ENCODE data around the gene TXNDC8.
"Not testable (repeated sequence)": the region's sequence is repeated elsewhere in the genome, so short reads cannot be mapped to it uniquely, and the experiment has no call there.

TXNDC8 gene

GRCh38 chr9:110337727-110338126, at the start of gene TXNDC8:
Gene TXNDC8, minus strand, starts transcription at chr9:110337863.
- no peak for DNase-seq

DNA sequence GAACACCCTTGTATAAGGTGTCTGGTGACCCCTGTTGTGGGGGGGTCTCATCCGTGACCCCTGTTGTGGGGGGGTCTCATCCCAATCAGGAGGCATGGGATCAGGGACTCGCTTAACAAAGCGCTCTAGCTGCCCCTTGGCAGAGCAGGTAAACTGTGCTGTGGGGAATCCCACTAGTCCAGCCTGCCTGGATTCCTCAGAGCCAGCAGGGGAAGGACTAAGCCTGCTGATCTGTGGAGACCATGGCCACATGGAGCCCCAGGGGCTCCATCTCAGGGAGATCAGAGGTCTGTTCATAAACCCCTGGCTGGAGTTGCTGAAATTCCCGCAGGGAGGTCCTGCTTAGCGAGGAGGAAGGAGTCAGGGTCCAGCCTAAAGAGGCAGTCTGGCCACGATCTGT, 45.8 kb upstream of the TXNDC8 start:
- DNase-seq: no peak

DNA sequence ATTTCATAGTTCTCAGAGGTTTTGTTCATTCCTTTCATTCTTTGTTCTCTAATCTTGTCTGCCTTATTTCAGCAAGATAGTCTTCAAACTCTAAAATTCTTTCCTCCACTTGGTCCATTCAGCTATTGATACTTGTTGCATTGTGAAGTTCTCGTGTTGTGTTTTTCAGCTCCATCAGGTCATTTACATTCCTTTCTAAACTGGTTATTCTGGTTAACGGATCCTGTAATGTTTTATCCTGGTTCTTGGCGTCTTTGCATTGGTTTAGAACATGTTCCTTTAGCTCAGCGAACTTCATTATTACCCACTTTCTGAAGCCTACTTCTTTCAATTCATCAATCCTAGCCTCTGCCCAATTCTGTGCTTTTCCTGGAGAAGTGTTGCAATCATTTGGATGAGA, 45.1 kb upstream of the TXNDC8 start:
- no peak for DNase-seq

- no peak for DNase-seq
Observed at GRCh38 chr9:110371411-110372007, 33.8 kb upstream of the TXNDC8 start.

DNA sequence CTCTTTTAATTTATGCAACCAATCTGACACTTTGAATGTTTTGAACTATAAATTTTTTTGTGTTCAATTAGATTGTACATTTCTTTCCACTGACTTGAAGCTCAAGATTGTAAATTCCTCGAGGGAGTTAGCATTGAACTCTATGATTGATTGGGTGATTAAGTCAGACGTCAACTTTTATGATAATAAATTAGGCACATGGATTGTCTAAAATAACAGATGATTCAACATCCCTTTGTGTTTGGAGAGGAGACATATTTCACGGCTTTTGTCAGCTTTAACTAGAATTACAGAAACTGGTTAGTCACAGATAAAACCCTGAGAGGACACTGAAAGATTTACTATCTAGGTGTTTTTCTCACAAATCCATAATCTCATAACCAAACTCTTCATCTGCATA, 32.7 kb upstream of the TXNDC8 start:
- DNase-seq: no peak

DNA sequence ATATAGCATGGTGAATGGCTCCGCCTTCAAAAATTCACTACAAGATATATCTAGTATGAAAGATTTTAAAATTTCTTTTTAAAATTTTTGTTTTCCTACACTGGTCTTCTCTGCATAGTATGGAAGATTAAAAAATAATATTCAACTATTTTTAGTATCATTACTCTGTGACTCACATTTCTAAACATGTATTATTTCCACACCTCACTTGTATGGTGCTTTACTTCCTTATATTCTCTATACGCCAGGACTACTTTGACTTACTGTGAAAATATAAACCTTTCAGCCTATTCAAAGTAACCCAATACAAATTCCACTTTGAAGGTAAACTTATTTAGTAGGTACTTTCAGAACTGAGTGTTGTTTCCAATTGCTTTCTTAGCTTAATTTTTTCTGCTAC, 26.8 kb upstream of the TXNDC8 start:
- DNase-seq: no peak

GRCh38 chr9:110358992-110359391, 21.3 kb upstream of the TXNDC8 start:
- DNase-seq: not testable (repeated sequence)

DNA sequence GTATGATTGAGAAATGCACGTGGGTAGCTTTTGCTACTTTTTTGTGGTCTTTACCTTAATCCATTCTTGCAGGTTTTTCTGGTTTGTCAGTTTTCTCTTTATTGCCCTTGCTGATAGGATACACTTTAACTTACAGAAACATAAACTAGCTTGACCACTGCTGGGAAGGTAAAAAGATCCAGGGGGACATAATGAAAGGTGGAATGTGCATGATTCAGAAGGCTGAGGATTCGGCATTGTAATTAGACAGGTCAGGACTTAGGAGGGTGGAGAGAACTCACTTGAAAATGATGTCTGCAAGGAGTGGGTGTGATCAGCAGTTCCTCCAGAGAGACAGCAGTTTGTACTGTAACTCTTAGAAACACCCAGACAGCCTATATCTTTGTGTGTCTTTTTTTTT, 19.8 kb upstream of the TXNDC8 start:
- DNase-seq: no peak

DNA sequence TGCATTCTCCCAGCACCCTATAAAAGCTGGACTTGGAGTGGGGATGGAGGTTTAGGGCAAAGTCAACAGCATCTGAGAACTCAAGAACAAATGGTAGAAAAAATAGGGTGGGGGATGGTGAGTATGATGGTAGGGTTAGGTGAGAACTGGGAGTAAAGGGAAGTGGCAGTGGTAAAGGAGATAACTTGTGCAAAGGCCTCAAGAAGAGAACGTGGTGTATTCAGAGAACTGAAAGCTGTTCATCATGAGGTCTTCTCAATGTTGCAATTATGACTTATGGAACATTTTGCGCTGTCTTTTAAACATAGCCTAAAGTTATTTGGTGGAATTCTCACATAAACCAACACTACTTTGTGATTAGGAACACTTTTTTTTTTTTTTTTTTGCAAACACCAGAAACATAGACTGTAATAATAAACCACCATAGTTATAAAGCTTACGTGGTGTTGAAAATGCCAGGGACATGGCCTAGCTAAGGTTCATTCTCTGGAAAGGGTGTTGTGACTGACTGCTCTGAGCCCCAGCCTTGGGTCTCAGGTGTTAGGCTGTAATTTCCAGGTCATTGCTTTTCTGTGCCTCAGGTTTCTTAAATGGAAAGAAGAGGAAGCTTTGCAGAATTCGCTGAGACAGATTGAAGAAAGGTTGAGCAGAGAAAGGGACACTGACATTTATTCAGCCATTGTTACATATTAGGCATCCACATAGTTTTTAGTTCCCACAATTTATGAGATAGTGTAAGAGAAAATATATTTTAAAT, 19.2 kb upstream of the TXNDC8 start:
- DNase-seq: no peak

DNA sequence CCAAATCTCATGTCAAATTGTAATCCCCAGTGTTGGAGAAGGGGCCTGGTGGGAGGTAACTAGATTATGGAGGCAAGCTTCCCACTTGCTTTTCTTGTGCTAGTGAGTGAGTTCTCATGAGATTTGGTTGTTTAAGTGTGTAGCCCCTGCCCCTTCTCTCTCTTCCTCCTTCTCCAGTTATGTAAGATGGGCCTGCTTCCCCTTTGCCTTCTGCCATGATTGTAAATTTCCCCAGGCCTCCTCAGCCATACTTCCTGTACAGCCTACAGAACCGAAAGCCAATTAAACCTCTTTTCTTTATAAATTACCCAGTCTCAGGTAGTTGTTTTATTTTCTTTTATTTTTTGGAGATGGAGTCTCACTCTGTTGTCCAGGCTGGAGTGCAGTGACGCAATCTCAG, 18.2 kb upstream of the TXNDC8 start:
- no peak for DNase-seq

GRCh38 chr9:110351009-110351467, 13.4 kb upstream of the TXNDC8 start:
- no peak for DNase-seq

DNA sequence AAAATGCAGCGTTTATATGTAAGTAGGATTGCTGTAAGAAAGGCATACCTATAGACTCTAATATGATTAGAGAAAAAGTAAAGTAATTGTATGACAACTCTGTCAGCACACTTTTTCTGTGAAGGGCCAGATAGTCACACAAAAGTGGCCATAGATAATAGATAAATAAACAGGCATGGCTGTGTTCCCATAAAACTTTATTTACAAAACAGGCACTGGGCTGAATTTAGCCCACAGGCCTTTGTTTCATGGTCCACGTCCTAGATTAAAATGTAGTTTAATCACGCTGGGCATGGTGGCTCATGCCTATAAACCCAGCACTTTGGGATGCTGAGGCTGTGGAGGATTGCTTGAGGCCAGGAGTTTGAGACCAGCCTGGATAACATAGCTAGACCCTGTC, 8.7 kb upstream of the TXNDC8 start:
- no peak for DNase-seq

DNA sequence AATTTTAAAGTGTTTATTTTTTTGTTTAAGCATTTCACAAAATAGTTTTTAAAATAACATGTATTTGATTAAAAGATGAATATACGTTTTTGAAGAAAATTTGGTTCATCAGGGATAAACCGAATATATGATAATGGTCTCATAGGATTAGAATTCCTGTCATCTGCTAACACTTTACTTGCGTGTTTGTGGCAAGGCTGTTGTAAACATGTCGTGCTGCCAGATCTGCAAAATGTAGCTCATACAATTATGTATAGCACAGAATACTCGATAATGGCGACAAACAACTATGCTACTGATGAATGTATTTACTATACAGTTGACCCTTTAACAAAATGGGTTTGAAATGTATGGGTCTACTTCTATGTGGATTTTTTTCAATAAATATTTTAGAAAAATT, 7.2 kb upstream of the TXNDC8 start:
- DNase-seq: no peak

- no peak for DNase-seq
Observed at GRCh38 chr9:110343551-110343950, 5.9 kb upstream of the TXNDC8 start.

DNA sequence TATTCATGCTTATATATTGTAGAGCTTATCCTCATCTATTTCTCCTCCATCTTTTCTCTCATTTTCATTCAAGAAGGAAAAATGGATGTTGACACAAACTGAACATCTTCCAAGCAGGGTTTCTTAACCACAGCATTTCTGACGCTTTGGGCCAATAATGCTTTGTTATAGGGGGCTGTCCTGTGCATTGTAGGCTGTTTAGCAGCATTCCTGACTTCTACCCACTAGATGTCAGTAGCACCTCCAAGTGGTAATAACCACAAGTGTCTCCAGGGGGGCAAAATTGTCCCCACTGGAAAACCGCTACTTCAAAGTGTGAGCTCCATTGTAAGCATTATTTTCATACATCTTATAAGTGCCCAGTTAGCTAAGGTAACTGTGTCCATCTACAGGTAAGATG, 2.6 kb upstream of the TXNDC8 start:
- DNase-seq: no peak

GRCh38 chr9:110338143-110338542, 480 bp upstream of the TXNDC8 start:
- DNase-seq: no peak

DNA sequence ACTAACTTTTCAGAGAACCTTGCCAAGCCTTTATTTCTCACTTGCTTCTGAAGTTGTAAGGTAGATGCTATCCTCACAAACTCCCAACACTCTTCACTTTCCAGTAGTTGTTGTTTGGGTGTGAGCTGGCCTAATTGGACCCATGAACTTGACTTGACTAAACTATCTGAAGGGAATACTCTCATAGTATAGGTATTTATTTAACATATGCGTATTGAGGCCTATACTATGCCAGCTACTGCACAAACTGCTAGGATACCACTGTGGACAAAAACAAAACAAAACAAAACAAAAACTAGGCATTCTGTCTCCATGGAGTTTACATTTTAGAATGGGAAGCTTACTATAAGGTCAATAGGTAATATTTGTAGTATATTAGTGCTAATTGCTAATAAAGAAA, 1.3 kb downstream of the TXNDC8 start:
- DNase-seq: no peak

GRCh38 chr9:110334871-110335270, 2.8 kb downstream of the TXNDC8 start:
- DNase-seq: no peak

DNA sequence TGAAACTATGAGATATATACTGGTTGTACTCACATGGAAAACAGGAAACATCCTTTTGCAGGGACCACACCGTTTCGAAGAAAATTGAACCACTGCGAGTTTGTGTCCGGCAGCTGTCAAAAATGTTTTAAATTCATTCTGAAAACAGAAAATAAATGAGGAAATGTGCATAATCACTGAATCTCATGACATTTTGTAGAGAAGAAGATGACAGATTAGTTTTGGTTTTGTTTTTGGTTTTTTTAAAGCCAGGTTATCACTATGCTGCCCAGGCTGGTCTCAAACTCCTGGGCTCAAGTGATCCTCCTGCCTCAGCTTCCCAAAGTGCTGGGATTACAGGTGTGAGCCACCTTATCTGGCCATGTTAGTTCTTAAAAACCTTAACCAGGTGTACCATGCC, 3.5 kb downstream of the TXNDC8 start:
- no peak for DNase-seq

DNA sequence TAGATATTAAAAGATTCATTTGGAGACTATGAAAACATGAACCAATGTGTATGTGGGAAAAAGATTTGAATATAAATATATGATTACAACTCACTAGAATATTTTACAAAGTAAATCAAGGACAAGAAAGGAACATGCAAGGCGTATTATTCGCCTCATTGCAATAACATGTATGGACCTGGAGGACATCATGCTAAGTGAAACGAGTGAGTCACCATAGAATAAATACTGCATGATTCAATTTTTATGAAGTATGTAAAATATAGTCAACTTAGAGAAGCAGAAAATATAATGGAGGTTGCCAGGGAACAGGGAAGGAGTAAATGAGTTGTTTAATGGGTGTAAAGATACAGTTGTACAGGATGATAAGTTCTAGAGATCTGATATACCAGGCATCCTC, 4.9 kb downstream of the TXNDC8 start:
- DNase-seq: no peak

DNA sequence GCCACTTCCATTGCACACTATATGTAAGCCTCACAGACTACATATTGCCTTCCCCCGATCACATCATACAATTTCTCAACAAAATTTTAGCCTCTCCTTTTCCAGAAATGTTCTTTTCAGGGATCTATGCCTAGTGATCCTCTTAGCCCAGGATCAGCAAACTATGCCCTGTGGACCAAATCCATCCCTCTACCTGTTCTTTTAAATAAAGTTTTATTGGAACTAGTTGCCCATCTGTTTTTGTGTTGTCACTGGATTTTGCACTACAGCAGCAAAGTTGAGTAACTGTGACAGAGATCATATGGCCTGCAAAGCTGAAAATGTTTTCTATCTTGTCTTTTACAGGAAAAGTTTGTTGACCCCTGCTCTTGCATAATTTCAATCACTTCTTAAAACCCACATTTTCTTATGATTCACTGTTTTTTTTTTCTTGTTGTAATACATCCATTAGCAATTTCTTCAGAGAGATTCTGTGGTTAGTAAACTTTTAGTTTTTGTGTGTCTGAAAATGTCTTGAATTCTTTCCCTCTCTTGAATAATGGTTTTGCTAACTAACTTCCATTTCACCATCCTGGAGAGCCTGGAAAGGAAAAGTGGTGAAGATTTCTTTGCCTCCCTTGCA, 7.1 kb downstream of the TXNDC8 start:
- no peak for DNase-seq

- no peak for DNase-seq
Observed at GRCh38 chr9:110329639-110330230, 7.9 kb downstream of the TXNDC8 start.

- no peak for DNase-seq
Observed at GRCh38 chr9:110328763-110329162, 8.9 kb downstream of the TXNDC8 start.

- DNase-seq: no peak
Observed at GRCh38 chr9:110327716-110328115, 9.9 kb downstream of the TXNDC8 start.

Measured in stimulated activated CD4-positive, alpha-beta T cell treated with anti-CD3 and anti-CD28 coated beads, Interleukin-2, amount 100 ng/mL, for 24 hours (primary cell).